B cell (primary cell): ENCODE measurements around the gene VWA5A.

Experiments
- EZH2 ChIP-seq: IDR thresholded peaks from 2 replicates; pipeline ENCODE4 v1.6.1; 2012; ENCODE audit warnings: borderline replicate concordance, low read depth, mild to moderate bottlenecking, moderate library complexity, low read length; ENCODE audit not compliant: insufficient read depth, poor library complexity, severe bottlenecking
- TF ChIP-seq, protein P1 (sequence below): fragments of 200-600 bp; IDR thresholded peaks from one replicate; pipeline ENCODE4 v1.8.0; 2022; ENCODE audit warnings: antibody characterized with exemption, mild to moderate bottlenecking

GRCh38 chr11:124075841-124076651 lies 39.2 kb upstream of the VWA5A start:
- TF ChIP-seq, protein P1, sequence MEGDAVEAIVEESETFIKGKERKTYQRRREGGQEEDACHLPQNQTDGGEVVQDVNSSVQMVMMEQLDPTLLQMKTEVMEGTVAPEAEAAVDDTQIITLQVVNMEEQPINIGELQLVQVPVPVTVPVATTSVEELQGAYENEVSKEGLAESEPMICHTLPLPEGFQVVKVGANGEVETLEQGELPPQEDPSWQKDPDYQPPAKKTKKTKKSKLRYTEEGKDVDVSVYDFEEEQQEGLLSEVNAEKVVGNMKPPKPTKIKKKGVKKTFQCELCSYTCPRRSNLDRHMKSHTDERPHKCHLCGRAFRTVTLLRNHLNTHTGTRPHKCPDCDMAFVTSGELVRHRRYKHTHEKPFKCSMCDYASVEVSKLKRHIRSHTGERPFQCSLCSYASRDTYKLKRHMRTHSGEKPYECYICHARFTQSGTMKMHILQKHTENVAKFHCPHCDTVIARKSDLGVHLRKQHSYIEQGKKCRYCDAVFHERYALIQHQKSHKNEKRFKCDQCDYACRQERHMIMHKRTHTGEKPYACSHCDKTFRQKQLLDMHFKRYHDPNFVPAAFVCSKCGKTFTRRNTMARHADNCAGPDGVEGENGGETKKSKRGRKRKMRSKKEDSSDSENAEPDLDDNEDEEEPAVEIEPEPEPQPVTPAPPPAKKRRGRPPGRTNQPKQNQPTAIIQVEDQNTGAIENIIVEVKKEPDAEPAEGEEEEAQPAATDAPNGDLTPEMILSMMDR = no peak
- no peak for TF ChIP-seq EZH2
